NB4 (cell line): ENCODE results near the gene STK11IP.

ENCODE experiments used
- CTCF ChIP-seq: IDR thresholded peaks from one replicate; pipeline ENCODE4 v1.5.1; 2012; ENCODE audit warnings: low read depth, low read length
- MYC ChIP-seq: IDR thresholded peaks from 2 replicates; pipeline ENCODE4 v1.6.1; 2011; ENCODE audit warnings: low read depth, low read length

GRCh38 chr2:219551441-219552381 is 45.9 kb upstream of the STK11IP start:
- TF ChIP-seq CTCF, result no peak
- no peak for TF ChIP-seq MYC
